HG03095 (cell line): ENCODE data around the gene CHRNA1.

Source experiments
- ATAC-seq: cut with Tn5 transposase; IDR thresholded peaks from one replicate; pipeline ENCODE4 v1.9.1; 2021; ENCODE audit warnings: moderate library complexity; ENCODE audit not compliant: unreplicated experiment

CHRNA1 gene

DNA sequence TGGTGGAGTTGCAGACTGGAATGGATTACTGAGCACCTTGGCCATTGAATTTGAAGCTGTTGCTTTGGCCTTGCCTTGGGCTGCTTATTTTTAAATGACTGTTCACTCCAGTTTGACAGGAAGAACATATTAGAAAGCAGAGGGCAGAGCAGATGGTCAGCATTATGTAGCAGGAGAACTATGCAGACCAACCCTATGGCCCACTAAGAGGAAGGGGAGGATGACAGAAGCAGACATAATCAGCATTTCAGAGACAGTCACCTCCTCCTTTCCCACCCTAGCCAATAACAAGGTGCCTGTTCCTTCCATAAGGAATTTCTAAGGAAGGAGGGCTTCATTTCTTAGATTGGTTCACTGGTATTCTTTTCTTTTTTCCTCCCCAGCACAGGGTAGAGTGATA lies 2.4 kb downstream of the CHRNA1 start:
- ATAC-seq = no peak

GRCh38 chr2:174760845-174761473 lies 3.3 kb downstream of the CHRNA1 start:
- no peak for ATAC-seq

GRCh38 chr2:174759381-174760065 lies 4.7 kb downstream of the CHRNA1 start:
- no peak for ATAC-seq

- no peak for ATAC-seq
These were observed 7.5 kb downstream of the CHRNA1 start for GRCh38 chr2:174756743-174757142.

DNA sequence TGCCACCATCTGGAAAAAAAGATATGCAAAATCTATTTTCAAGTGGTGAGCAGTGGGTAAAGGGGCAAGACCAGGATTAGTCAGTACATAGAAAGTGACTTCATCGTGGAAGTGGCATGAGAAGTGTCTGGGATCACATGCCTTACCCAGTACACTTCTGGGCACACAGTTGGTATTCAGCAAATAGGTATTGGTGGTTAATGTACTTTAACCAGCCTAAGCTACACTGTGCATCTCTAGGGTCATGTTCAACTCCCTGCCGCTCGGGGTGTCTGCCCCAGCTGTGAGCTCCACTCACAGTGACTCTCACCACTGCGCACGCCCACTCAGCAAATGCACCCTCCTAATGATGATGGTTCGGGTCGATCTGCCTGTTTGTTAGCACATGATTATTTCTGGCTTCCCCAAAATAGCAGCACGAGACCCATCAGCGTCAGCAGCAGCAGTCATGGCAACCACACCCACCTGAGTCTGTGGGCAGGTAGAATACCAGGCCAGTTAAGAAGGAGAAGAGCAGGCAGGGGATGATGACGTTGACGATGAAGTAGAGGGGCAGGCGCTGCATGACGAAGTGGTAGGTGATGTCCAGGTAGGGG lies 11.1 kb downstream of the CHRNA1 start:
- ATAC-seq = no peak

DNA sequence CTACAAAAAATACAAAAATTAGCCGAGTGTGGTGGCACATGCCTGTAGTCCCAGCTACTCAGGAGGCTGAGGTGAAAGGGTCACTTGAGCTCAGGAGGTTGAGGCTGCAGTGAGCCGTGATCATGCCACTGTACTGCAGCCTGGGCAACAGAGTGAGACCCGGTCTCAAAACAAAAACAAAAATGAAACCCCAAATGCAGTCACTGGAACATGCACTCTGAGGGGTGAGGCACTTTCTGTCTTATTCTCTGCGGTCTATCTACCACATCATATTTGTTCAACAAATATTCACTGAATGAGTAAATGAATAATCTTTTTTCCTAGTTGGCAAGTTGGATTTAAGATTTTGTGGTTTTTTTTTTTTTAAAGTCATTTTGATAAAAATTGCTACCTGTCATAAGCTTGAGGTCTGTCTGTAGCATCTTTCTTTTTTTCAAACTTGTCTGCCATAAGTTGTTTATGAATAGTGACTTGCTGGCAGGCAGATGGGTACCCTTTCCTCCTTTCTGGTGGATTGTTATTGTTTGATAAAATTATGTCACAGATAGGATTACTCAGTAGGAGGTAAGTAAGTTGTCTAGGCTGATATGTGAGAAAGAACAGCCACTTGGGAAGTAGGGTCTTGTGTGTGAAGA lies 11.8 kb downstream of the CHRNA1 start:
- peak; percentile 83 for ATAC-seq

DNA sequence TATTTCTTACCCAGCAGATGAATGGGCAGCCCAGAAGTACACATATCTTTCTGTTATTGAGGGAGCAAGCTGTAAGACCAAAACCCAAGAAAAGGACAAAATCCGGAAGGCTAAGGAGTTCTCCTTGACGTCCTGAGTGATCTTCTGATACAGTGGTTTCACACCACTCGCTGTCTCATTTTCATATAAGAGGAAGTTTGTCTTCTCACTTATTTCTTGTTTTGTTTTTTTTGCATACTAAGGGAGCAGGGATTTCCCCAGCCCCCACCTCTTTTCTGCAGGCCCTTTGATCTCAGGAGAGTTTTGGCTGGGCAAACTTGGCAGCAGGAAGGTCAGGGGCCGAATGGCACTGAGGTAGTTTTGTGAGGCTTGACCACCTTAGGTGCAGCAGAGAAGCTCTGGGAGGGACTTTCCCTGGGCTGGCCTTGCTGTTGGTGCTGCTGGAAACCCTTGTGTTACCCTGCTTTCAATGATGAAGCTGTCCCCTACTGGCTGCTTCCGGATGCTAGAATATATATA lies 13.3 kb downstream of the CHRNA1 start:
- peak; percentile 41 for ATAC-seq

- no peak for ATAC-seq
These were observed 14.5 kb downstream of the CHRNA1 start for GRCh38 chr2:174749793-174750192.

- ATAC-seq = peak; percentile 31
These were observed 15.3 kb downstream of the CHRNA1 start for GRCh38 chr2:174748948-174749347.

DNA sequence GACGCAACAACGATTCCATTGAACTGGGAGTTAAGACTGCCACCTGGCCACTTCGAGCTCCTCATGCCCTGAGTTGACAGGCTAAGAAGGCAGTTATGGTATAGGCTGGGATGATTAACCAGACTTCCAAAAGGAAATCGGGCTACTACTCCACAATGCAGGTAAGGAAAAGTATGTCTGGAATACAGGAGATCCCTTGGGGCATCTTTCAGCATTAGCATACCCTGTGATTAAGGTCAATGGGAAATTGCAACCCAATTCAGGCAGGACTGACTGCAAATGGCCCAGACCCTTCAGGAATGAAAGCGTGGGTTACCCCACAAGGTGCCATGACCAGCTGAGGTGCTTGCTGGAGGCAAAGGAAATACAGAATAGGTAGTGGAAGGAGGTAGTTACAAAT lies 19.1 kb downstream of the CHRNA1 start:
- no peak for ATAC-seq

DNA sequence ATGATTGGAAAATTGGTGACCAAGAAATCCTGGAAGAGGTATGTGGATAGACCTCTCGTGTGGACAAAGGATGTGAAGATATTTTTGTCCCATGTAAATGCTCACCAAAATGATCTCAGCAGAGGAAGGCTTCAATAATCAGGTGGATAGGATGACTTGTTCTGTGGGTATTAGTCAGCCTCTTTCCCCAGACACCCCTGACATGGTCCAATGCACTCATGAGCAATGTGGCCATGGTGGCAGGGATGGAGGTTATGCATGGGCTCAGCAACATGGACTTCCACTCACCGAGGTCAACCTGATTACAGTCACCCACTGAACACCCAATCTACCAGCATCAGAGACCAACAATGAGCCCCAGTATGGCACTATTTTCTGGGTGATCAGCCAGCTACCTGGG lies 20.2 kb downstream of the CHRNA1 start:
- ATAC-seq = no peak

DNA sequence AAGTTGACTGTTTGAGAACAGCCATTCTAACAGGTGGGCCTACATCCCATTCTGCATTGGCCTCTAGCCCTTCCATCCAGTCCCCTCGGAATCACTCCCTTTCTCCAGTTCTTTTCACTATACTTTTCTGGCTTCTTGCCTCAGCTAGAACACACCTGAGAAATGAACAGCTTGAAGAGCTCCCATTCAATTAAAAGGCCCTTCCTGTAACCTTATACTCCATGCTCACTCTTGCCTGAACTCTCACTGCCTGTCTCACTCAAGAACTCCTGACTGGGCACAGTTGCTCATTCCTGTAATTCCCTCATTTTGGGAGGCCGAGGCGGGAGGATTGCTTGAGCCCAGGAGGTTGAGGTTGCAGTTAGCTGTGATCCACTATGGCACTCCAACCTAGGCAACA lies 23.6 kb downstream of the CHRNA1 start:
- no peak for ATAC-seq

- ATAC-seq = no peak
These were observed 25.4 kb downstream of the CHRNA1 start for GRCh38 chr2:174738841-174739240.

DNA sequence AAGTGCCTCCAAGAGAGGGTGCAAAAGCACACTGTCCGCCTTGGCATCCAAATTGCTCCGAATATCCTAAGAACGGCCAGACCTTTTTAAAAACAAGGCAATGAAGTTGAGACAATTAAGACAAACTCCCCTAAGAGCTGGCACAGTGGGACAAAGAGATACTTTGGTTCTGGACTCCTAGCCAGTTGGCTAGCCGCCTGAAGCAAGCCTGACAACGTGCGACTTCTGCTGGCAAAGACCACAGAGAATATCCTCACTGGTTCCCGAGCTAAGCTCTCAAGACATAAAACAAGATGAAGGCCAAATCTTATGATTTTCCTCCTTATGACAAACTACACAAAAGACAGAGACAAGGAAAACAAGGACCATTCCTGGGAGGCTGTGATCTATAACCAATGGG lies 32.7 kb downstream of the CHRNA1 start:
- ATAC-seq = no peak

DNA sequence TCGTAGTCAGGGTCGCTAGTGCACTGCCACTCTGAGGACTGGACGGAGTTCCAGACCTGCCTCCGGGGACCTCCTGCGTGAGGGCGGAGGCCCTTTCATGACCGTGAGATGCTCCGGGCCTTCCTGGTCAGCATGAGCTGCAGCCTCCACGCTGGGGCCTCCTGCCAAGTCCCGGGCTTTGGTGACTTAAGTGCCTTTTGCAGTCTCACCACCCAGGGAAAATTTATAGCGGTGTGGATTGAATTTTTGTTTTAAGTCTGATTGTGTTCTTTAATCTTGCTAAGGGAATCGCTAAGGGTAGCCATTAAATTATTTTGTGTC lies 33.6 kb downstream of the CHRNA1 start:
- no peak for ATAC-seq

GRCh38 chr2:174729797-174730697 lies 34.2 kb downstream of the CHRNA1 start:
- no peak for ATAC-seq

- ATAC-seq = no peak
These were observed 36.2 kb downstream of the CHRNA1 start for GRCh38 chr2:174728096-174728495.

GRCh38 chr2:174726212-174726611 lies 38.1 kb downstream of the CHRNA1 start:
- ATAC-seq = no peak

DNA sequence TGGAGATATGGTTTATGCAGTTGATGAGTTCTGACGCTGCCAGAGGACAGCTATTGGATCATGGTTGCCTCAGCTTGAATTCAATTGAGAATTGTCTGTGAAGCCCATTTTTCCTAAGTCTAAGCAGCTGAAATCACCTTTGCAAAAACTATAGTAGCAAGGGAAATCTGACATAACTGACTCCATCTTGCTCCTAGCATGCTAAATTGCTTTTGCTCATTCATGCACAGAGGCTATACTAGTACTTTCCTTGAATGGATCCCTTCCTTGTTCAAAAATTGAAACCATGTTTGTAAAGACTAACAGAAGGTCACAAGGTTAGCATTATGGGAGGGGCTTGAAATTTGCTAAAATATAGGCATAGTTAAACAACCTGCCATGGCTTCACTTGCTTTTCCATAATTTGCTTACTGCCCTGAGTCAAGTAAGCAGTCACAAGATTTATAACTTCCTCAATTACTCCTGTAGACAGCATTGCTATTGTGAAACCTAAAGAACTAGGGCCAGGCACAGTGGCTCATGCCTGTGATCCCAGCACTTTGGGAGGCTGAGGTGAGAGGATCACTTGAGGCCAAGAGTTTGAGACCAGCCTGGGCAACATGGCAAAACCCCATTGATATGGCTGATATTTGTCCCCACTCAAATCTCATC lies 41.2 kb downstream of the CHRNA1 start:
- ATAC-seq = no peak

DNA sequence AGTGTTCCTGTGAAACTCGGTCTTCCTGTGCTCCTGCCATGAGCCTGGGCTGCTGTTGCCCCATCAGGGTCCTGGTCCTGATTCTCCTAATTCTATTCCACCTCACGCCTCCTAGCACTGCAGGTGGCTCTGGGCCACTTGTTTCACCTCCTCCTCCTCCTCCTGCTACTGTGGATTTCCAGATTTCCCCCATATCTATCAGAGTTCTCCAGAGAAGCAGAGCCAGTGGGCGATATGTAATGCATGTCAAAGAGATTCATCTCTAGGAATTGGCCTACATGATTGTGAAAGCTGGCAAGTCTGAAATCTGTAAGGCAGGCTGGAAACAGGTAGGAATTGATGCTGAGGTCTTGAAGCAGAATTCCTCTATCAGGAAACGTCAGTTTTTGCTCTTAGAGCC lies 45.3 kb downstream of the CHRNA1 start:
- no peak for ATAC-seq
